ENCODE data around the gene NID1.
"Not testable (repeated sequence)": the region's sequence is repeated elsewhere in the genome, so short reads cannot be mapped to it uniquely, and the experiment has no call there.

NID1 gene

GRCh38 chr1:235931171-235931738 lies 133.6 kb downstream of the NID1 start:
- no peak for TF ChIP-seq CTCF (IDR thresholded peaks at IDR 0.05; ENCODE audit: control insufficient read depth, insufficient read depth, low read depth, low read length, missing control alignments)
- no peak overlapping the region for H3K4me3 ChIP-seq (ENCODE audit: control insufficient read depth, low read depth, low read length)
- no peak for DNase-seq (ENCODE audit: low read depth)

GRCh38 chr1:235930543-235930942 lies 134.3 kb downstream of the NID1 start:
- H3K4me3 ChIP-seq (ENCODE audit: control insufficient read depth, low read depth, low read length) = no peak overlapping the region
- no peak for TF ChIP-seq CTCF (IDR thresholded peaks at IDR 0.05; ENCODE audit: control insufficient read depth, insufficient read depth, low read depth, low read length, missing control alignments)
- no peak for DNase-seq (ENCODE audit: low read depth)

- DNase-seq (ENCODE audit: low read depth) = no peak
- no peak overlapping the region for H3K4me3 ChIP-seq (ENCODE audit: control insufficient read depth, low read depth, low read length)
- no peak for TF ChIP-seq CTCF (IDR thresholded peaks at IDR 0.05; ENCODE audit: control insufficient read depth, insufficient read depth, low read depth, low read length, missing control alignments)
These were observed 135.7 kb downstream of the NID1 start for GRCh38 chr1:235929216-235929615.

GRCh38 chr1:235928197-235928596 lies 136.7 kb downstream of the NID1 start:
- TF ChIP-seq CTCF (IDR thresholded peaks at IDR 0.05; ENCODE audit: control insufficient read depth, insufficient read depth, low read depth, low read length, missing control alignments) = no peak
- no peak overlapping the region for H3K4me3 ChIP-seq (ENCODE audit: control insufficient read depth, low read depth, low read length)
- no peak for DNase-seq (ENCODE audit: low read depth)

- H3K4me3 ChIP-seq (ENCODE audit: control insufficient read depth, low read depth, low read length); DNase-seq (ENCODE audit: low read depth): not testable (repeated sequence)
These were observed 137.3 kb downstream of the NID1 start for GRCh38 chr1:235927551-235927950.

All from AG09309 (cell line).